Neural cell (in vitro differentiated cells): ENCODE results near the gene EPHA4. TPM values are rescaled to one million over a fixed set of nuclear protein-coding genes. Genes with fewer than 3 reads are reported as not detected.

Experiments
- H2AFZ ChIP-seq: fragments of 200-600, 300-800 bp; sonication (generic), shearing (Covaris generic); 2 replicates; pipeline ENCODE4 v1.6.0; 2014; ENCODE audit warnings: low read depth, mild to moderate bottlenecking, antibody characterized with exemption, low read length, moderate library complexity
- H3F3A ChIP-seq: fragments of 200-600 bp; shearing (Covaris generic); 2 replicates; pipeline ENCODE4 v1.6.1; 2016; ENCODE audit warnings: mild to moderate bottlenecking, moderate library complexity, mixed read lengths, antibody characterized with exemption, low read length; ENCODE audit not compliant: insufficient read depth, poor library complexity, severe bottlenecking
- H3K27ac ChIP-seq: fragments of 200-600, 300-800 bp; sonication (generic), shearing (Covaris generic); 2 replicates; pipeline ENCODE4 v1.5.1; 2014; ENCODE audit warnings: mild to moderate bottlenecking, low read length, moderate library complexity
- H3K27me3 ChIP-seq: fragments of 300-800, 200-600 bp; sonication (generic), shearing (Covaris generic); 2 replicates; pipeline ENCODE4 v1.6.0; 2014; ENCODE audit warnings: mild to moderate bottlenecking, low read depth, low read length, moderate library complexity; ENCODE audit not compliant: insufficient read depth
- H3K36me3 ChIP-seq: fragments of 300-800, 200-600 bp; sonication (generic), shearing (Covaris generic); 2 replicates; pipeline ENCODE4 v1.5.1; 2014; ENCODE audit warnings: mild to moderate bottlenecking, antibody characterized with exemption, low read length, moderate library complexity; ENCODE audit not compliant: insufficient read depth
- H3K4me2 ChIP-seq: fragments of 300-800, 200-600 bp; sonication (generic), shearing (Covaris generic); 2 replicates; pipeline ENCODE4 v1.6.0; 2014; ENCODE audit warnings: mild to moderate bottlenecking, low read length
- H3K4me3 ChIP-seq: fragments of 300-800, 200-600 bp; sonication (generic), shearing (Covaris generic); 2 replicates; pipeline ENCODE4 v1.5.1; 2014; ENCODE audit warnings: mild to moderate bottlenecking, low read length, moderate library complexity
- H3K79me2 ChIP-seq: fragments of 200-600 bp; shearing (Covaris generic); replicated peaks from 2 replicates; pipeline ENCODE4 v1.6.0; 2014; ENCODE audit warnings: mild to moderate bottlenecking, low read length, moderate library complexity; ENCODE audit not compliant: insufficient read depth
- H3K9ac ChIP-seq: fragments of 300-800, 200-600 bp; sonication (generic), shearing (Covaris generic); 2 replicates; pipeline ENCODE4 v1.6.1; 2016; ENCODE audit warnings: mild to moderate bottlenecking, low read length, mixed read lengths
- H3K9me2 ChIP-seq: fragments of 200-600 bp; shearing (Covaris generic); 2 replicates; pipeline ENCODE4 v1.6.1; 2016; ENCODE audit warnings: mild to moderate bottlenecking, low read length, mixed read lengths; ENCODE audit not compliant: insufficient read depth
- H3K9me3 ChIP-seq: fragments of 200-600, 300-800 bp; sonication (generic), shearing (Covaris generic); 2 replicates; pipeline ENCODE4 v1.6.1; 2016; ENCODE audit warnings: mild to moderate bottlenecking, mixed run types, low read length, moderate library complexity, mixed read lengths
- H4K20me1 ChIP-seq: fragments of 200-600 bp; shearing (Covaris generic); 2 replicates; pipeline ENCODE4 v1.6.1; 2016; ENCODE audit warnings: mild to moderate bottlenecking, mixed run types; ENCODE audit not compliant: insufficient read depth
- EP300 ChIP-seq: fragments of 450-650 bp; conservative IDR thresholded peaks from 2 replicates; pipeline ENCODE4 v1.6.1; 2014; ENCODE audit warnings: antibody characterized with exemption, mild to moderate bottlenecking, moderate library complexity; ENCODE audit not compliant: poor library complexity, severe bottlenecking
- MXI1 ChIP-seq: fragments of 450-650 bp; conservative IDR thresholded peaks from 2 replicates; pipeline ENCODE4 v1.6.1; 2014; ENCODE audit warnings: antibody characterized with exemption, mild to moderate bottlenecking; ENCODE audit not compliant: poor library complexity, severe bottlenecking
- POLR2AphosphoS5 ChIP-seq: IDR thresholded peaks from 2 replicates; pipeline ENCODE4 v1.6.1; 2012
- RAD21 ChIP-seq: fragments of 450-650 bp; conservative IDR thresholded peaks from 2 replicates; pipeline ENCODE4 v1.6.1; 2014; ENCODE audit warnings: antibody characterized with exemption, mild to moderate bottlenecking, moderate library complexity
- SMC3 ChIP-seq: fragments of 450-650 bp; conservative IDR thresholded peaks from 2 replicates; pipeline ENCODE4 v1.6.1; 2014; ENCODE audit warnings: antibody characterized with exemption, mild to moderate bottlenecking, moderate library complexity; ENCODE audit not compliant: poor library complexity
- polyA plus RNA-seq: library from polyadenylated mRNA; depleted of rRNA; stranded (reverse); fragments of >200 nt; gene quantifications from 2 replicates; pipeline ENCODE4 v1.2.3, GENCODE V29; 2014
- TF ChIP-seq, protein P1 (sequence below): IDR thresholded peaks from 2 replicates; pipeline ENCODE4 v1.6.1; 2012; ENCODE audit warnings: borderline replicate concordance
- TF ChIP-seq, protein P2 (sequence below): fragments of 450-650 bp; IDR thresholded peaks from 2 replicates; pipeline ENCODE4 v1.5.1; 2014; ENCODE audit warnings: antibody characterized with exemption, mild to moderate bottlenecking, moderate library complexity; ENCODE audit not compliant: poor library complexity, severe bottlenecking

Gene EPHA4
- polyA plus RNA-seq, 1 donor from 2014 or later, result 71.1 TPM

DNA sequence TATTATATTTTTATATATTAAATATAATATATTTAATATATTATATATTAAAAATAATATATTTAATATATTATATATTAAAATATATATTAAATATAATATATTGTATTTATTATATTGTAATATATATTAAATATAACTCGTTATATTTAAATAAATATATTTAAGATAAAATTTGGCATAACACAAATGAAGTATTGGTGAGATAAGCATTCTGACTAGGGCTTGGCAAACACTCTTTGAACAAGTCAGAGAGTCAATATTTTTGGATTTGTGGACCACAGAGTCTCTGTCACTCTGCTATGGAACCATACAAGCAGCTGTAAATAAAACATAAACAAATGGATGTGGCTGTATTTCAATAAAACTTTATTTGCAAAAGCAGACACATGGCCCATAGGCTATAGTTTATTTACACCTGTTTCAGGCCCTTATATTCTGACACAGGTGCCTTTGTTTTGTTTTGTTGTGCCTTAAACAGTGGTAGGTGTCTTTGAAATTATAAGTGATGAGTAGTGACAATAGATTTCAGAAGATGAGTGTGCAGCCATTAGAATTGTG is 190.1 kb downstream of the EPHA4 start:
- Histone ChIP-seq H3F3A (no peaks in the 10 kb centered on the region), H3K79me2 (no peaks in the 10 kb centered on the region), H3K36me3 (no peaks in the 10 kb centered on the region), H3K27ac (no peak overlapping the region), H3K27me3 (no peaks in the 10 kb centered on the region), H2AFZ (no peak overlapping the region), H3K4me2 (no peak overlapping the region), H3K9me3 (no peaks in the 10 kb centered on the region), H3K4me3 (no peak overlapping the region), H3K9me2 (no peaks in the 10 kb centered on the region), H3K9ac (no peak overlapping the region), H4K20me1 (no peaks in the 10 kb centered on the region)
- no peak for TF ChIP-seq EP300
- TF ChIP-seq MXI1, result no peak
- no peak for TF ChIP-seq RAD21
- TF ChIP-seq, protein P1, sequence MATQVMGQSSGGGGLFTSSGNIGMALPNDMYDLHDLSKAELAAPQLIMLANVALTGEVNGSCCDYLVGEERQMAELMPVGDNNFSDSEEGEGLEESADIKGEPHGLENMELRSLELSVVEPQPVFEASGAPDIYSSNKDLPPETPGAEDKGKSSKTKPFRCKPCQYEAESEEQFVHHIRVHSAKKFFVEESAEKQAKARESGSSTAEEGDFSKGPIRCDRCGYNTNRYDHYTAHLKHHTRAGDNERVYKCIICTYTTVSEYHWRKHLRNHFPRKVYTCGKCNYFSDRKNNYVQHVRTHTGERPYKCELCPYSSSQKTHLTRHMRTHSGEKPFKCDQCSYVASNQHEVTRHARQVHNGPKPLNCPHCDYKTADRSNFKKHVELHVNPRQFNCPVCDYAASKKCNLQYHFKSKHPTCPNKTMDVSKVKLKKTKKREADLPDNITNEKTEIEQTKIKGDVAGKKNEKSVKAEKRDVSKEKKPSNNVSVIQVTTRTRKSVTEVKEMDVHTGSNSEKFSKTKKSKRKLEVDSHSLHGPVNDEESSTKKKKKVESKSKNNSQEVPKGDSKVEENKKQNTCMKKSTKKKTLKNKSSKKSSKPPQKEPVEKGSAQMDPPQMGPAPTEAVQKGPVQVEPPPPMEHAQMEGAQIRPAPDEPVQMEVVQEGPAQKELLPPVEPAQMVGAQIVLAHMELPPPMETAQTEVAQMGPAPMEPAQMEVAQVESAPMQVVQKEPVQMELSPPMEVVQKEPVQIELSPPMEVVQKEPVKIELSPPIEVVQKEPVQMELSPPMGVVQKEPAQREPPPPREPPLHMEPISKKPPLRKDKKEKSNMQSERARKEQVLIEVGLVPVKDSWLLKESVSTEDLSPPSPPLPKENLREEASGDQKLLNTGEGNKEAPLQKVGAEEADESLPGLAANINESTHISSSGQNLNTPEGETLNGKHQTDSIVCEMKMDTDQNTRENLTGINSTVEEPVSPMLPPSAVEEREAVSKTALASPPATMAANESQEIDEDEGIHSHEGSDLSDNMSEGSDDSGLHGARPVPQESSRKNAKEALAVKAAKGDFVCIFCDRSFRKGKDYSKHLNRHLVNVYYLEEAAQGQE, result no peak
- TF ChIP-seq SMC3, result no peak

DNA sequence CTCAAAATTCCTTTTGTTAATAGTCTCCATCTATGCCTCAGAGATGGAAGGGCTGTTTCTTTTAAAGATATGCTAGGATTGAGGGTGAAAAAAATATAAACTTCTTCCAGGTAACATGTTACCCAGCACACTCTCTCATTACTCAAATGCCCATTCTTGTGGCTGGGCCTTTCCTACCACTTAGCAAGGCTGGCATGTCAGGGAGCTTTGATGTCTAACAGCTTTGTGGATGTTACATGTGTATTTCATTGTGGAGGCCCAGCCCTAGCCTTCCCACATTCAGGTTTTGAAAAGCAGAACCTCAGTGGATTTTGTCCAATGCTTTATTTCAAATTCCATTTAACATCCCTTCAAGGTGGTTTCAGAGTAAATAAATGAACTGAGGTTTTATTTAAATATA is 191.4 kb downstream of the EPHA4 start:
- no peak overlapping the region for H2AFZ ChIP-seq
- H3K4me2 ChIP-seq, result no peak overlapping the region
- H3K9me3 ChIP-seq, result no peaks in the 10 kb centered on the region
- H4K20me1 ChIP-seq, result no peaks in the 10 kb centered on the region
- no peak overlapping the region for H3K4me3 ChIP-seq
- no peaks in the 10 kb centered on the region for H3K36me3 ChIP-seq
- no peaks in the 10 kb centered on the region for H3F3A ChIP-seq
- no peaks in the 10 kb centered on the region for H3K27me3 ChIP-seq
- H3K27ac ChIP-seq, result no peak overlapping the region
- H3K9ac ChIP-seq, result no peak overlapping the region
- no peak for TF ChIP-seq EP300
- TF ChIP-seq, protein P1, result no peak
- no peak for TF ChIP-seq POLR2AphosphoS5
- TF ChIP-seq, protein P2, sequence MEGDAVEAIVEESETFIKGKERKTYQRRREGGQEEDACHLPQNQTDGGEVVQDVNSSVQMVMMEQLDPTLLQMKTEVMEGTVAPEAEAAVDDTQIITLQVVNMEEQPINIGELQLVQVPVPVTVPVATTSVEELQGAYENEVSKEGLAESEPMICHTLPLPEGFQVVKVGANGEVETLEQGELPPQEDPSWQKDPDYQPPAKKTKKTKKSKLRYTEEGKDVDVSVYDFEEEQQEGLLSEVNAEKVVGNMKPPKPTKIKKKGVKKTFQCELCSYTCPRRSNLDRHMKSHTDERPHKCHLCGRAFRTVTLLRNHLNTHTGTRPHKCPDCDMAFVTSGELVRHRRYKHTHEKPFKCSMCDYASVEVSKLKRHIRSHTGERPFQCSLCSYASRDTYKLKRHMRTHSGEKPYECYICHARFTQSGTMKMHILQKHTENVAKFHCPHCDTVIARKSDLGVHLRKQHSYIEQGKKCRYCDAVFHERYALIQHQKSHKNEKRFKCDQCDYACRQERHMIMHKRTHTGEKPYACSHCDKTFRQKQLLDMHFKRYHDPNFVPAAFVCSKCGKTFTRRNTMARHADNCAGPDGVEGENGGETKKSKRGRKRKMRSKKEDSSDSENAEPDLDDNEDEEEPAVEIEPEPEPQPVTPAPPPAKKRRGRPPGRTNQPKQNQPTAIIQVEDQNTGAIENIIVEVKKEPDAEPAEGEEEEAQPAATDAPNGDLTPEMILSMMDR, result no peak
- no peaks in the 10 kb centered on the region for H3K79me2 ChIP-seq
- H3K9me2 ChIP-seq, result no peaks in the 10 kb centered on the region
